Sigmoid colon (tissue), 4 donors: ENCODE data around the gene FUBP3.

ENCODE experiments used
- CTCF ChIP-seq, 4 experiments: fragments of 450-650 bp in 3 of 4; fragments of 200-600 bp in 1 of 4; IDR thresholded peaks; one replicate each; pipeline ENCODE4 v1.5.1; 2016 to 2019; ENCODE audit warnings: antibody characterized with exemption in 4 of 4, mild to moderate bottlenecking in 3 of 4, moderate library complexity in 2 of 4
- EP300 ChIP-seq, 4 donors: sonication (generic); formaldehyde crosslinking; IDR thresholded peaks; one replicate each; pipeline ENCODE4 v1.6.1; 2017; ENCODE audit warnings: antibody characterized with exemption in 4 of 4

GRCh38 chr9:130658893-130659698 is 79.7 kb downstream of the FUBP3 start:
- TF ChIP-seq CTCF (IDR thresholded peaks at IDR 0.05) = no peak
- no peak for TF ChIP-seq EP300 (IDR thresholded peaks at IDR 0.05)
